ENCODE measurements around the gene SPARC.
"Not testable (repeated sequence)": the region's sequence is repeated elsewhere in the genome, so short reads cannot be mapped to it uniquely, and the experiment has no call there.

SPARC gene

DNA sequence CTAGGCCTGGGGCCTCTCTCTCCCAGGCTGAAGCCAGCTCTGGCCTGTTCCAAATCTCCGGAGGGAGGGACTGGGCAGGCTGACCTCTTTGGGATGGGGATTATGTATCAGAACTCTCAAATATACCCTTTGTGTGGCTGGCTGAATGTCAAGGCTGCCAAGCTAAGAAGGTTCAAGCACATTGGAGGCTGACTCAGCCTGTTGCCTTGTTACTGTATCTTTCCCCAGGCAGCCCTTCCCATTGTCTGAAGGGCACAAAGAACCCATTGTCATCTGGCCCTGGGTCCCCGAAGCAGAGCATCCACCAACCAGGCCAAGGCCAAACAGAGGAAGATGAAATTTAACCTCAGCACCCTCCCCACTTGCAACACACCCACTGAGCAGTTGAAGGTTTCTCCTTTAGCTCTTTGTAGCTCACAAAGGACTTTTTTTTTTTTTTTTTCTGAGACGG lies 7.3 kb upstream of the SPARC start:
- TF ChIP-seq, protein P1, sequence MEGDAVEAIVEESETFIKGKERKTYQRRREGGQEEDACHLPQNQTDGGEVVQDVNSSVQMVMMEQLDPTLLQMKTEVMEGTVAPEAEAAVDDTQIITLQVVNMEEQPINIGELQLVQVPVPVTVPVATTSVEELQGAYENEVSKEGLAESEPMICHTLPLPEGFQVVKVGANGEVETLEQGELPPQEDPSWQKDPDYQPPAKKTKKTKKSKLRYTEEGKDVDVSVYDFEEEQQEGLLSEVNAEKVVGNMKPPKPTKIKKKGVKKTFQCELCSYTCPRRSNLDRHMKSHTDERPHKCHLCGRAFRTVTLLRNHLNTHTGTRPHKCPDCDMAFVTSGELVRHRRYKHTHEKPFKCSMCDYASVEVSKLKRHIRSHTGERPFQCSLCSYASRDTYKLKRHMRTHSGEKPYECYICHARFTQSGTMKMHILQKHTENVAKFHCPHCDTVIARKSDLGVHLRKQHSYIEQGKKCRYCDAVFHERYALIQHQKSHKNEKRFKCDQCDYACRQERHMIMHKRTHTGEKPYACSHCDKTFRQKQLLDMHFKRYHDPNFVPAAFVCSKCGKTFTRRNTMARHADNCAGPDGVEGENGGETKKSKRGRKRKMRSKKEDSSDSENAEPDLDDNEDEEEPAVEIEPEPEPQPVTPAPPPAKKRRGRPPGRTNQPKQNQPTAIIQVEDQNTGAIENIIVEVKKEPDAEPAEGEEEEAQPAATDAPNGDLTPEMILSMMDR (IDR thresholded peaks at IDR 0.05) = no peak
- no peak for TF ChIP-seq ZFX (IDR thresholded peaks at IDR 0.05; ENCODE audit: borderline replicate concordance)
- H3K27ac ChIP-seq = no peak overlapping the region

DNA sequence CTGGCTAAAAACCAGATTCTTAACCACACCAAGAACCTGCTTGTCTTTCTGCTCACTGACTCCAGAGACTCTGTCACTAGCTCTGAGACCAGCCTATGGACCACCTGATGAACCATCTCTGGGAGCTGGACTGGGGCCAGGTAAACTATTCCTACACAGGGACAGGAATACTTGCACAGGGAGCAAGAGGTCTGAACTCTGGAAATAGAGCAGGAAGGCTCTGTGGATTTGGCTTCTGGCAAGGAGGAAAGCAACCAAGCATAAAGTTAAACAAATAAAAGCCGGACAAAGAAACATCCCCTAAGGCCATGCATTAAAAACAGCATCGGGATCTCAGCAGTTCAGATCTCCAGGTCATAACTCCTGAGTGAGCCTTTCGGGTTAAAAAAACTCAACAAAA lies 5.6 kb upstream of the SPARC start:
- peak overlapping the region; percentile 61 for H3K27ac ChIP-seq
- TF ChIP-seq, protein P1 (IDR thresholded peaks at IDR 0.05) = no peak
- TF ChIP-seq ZFX (IDR thresholded peaks at IDR 0.05; ENCODE audit: borderline replicate concordance) = no peak

DNA sequence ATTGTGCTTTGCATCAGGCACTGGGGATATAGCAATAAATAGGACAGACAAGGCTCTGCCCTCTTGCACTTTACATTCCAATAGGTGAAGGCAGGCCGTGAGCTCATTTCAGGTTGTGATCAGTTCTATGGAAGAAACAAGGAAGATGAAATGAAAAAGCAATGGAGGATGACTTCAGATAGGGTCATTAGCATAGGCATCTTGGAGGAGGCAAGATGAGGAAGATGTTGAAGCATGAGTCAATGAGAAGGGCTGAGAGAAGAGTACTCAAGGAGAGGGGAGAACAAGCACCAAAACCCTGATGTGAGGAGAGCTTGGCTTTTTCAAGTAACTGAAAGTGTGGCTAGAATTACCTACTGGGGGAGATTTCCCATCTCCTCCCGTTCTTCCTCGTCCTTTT lies 5.0 kb upstream of the SPARC start:
- peak overlapping the region; percentile 61 for H3K27ac ChIP-seq
- TF ChIP-seq, protein P1 (IDR thresholded peaks at IDR 0.05) = no peak
- no peak for TF ChIP-seq ZFX (IDR thresholded peaks at IDR 0.05; ENCODE audit: borderline replicate concordance)

DNA sequence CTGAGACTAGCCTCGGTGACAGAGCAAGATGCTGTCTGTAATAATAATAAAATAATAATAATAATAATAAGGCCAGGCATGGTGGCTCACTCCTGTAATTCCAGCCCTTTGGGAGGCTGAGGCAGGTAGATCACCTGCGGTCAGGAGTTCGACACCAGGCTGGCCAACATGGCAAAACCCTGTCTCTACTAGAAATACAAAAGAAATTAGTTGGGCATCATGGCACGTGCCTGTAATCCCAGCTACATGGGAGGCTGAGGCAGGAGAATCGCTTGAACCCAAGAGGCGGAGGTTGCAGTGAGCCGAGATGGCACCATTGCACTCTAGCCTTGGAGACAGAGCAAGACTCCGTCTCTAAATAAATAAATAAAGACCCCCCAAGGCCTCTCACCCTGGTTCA lies 2.9 kb upstream of the SPARC start:
- not testable (repeated sequence) for H3K27ac ChIP-seq

DNA sequence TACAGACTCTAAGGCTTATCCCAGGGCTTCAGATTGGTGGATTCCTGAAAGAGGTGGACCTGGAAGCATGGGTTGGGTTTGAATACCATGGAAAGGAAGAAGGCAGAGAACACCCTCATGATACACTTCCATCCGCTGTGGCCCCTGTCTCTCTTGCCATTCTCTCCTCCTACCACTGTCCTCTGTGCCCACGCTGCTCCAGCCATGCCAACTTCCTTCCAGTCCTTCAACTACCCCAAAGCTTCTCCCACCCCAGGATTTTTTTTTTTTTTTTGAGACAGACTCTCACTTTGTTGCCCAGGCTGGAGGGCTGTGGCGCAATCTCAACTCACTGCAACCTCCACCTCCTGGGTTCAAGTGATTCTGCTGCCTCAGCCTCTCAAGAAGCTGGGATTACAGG lies 1.7 kb upstream of the SPARC start:
- TF ChIP-seq, protein P1 (IDR thresholded peaks at IDR 0.05) = no peak
- no peak for TF ChIP-seq ZFX (IDR thresholded peaks at IDR 0.05; ENCODE audit: borderline replicate concordance)
- H3K27ac ChIP-seq = no peak overlapping the region

DNA sequence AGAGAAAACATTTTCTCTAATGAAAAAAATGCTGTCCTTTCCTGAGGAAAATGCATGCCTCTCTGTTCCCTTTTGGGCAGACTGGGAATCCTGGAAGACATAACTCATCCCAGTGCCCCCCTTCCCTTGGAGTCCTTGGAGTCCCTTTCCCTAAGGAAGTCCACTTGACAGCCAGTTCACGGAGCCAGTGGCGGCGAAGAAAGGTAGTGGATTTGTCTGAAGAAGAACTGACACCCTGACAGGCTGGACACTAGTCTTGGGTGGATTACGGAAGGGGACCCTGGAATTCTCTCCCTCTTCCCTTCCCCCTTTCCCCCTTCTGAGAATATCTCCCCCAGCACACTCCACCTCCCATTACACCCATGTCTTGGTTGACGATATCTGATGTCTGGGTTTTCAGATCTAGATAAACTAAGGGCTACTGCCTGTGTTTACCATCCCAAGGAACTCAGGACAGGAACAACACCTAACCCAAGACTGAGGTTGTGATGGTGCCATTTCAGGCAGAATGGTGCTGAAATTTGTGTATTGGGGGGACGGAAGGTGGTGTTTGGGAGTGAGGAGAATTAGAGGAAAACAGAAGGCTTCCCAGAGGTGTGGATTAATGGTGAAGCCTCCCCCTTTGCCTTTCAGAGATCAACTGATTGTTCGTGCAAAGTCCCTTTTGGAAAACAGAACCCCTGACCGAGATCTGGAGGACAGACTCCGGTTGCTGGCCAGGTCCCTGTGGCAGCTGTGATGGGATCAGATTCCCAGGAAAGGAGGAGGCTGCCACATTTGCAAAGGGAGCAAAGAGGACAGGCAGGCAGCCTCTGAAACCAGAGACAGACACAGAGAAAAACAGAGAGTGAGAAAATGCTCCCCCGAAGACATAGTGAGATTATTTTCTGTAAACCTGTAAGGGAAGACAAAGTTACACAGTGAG lies 704 bp downstream of the SPARC start:
- TF ChIP-seq ZFX (IDR thresholded peaks at IDR 0.05; ENCODE audit: borderline replicate concordance) = no peak
- TF ChIP-seq, protein P1 (IDR thresholded peaks at IDR 0.05) = no peak
- no peak overlapping the region for H3K27ac ChIP-seq

DNA sequence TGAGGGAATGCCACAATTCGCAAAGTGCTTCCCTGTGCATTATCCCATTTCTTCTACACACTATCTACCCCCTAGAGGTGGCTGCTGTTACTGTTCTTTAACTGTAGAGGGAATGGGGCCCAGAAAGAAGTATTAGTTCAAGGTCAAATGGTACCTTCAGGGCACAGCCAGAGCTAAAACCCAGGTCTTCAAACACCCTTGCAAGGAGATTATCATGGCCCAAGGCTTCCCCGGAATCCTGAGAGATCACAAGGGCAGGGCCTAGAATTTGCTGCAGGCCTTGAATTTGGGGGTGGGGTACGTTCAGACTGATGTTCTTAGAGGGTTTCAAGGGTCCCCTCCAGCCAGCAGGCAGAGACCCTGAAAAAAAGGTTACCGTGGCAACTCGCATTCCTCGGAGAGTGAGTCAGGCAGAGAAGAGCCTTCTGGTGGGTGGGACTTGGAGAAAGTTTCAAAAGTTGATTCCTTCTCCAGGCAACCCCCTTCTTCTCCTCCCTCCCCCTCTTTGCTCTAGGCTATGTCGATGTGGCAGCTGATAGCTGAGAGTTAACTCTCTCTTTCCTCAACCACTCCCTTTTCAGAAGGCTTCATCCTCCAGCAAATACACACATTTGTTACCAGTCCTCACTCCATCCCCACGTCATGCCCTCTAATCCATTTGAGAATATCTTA lies 1.9 kb downstream of the SPARC start:
- no peak for TF ChIP-seq ZFX (IDR thresholded peaks at IDR 0.05; ENCODE audit: borderline replicate concordance)
- TF ChIP-seq, protein P1 (IDR thresholded peaks at IDR 0.05) = no peak
- H3K27ac ChIP-seq = no peak overlapping the region
